ENCODE data around the gene RAD51B.
A peak's percentile ranks its signal among the peaks of the same experiment; 100 is the strongest.

The RAD51B gene

DNA sequence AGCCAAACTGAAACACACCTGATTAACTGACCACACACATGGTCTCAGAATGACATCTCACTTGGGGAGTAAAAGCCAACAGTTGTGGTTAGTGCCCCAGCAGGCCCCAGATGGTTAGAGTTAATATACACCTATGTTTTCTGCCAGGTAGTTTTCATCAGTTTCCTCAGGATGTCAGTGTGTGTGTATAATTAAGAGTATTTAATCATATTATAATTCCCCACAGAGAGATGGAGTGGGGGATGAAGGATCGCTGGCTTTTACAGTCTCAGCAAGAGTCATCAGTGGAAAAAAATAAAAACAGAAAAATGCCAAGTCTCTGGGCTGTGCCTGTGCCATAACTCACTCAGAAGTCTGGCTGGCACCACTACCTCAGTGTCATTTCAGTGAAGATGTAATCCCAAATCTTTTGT, 560.8 kb downstream of the RAD51B start:
- no peaks in the 10 kb centered on the region for H3K27me3 ChIP-seq (replicated peaks; ENCODE audit: control insufficient read depth, insufficient read depth, low read length)
- no peak for DNase-seq (ENCODE audit: low read depth)
- no peaks in the 10 kb centered on the region for H3K9me3 ChIP-seq (ENCODE audit: control insufficient read depth, low read length)
- H3K9ac ChIP-seq (ENCODE audit: low read length), result no peak overlapping the region
- peaks cover 40% of the 10 kb centered on the region for H3K4me1 ChIP-seq (ENCODE audit: control insufficient read depth, insufficient read depth, low read length)
- H3K4me3 ChIP-seq (ENCODE audit: low read length), result no peak overlapping the region
- H3K36me3 ChIP-seq (ENCODE audit: control insufficient read depth, insufficient read depth, low read length, severe bottlenecking), result no peaks in the 10 kb centered on the region

DNA sequence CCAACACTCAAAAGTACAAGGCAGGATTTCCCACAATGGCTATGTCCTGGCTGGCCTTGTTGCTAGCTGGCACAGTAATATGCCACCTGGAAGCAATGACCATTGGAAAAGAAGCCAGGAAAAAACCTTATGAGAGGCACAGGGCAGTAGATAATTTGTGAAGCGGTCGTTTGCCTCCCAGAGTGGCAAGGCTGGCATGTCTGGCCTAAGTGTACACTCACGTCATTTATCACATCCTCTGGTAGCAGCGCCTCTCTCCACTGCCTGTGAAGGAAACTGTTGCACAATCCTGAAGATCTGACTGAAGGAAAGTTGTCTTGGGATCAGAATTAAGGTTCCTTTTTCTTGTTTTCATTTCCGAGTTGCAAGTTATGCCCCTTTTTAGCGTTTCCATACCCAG, 564.8 kb downstream of the RAD51B start:
- Histone ChIP-seq H3K4me1 (ENCODE audit: control insufficient read depth, insufficient read depth, low read length) (peaks cover 18% of the 10 kb centered on the region), H3K9me3 (ENCODE audit: control insufficient read depth, low read length) (no peaks in the 10 kb centered on the region), H3K9ac (ENCODE audit: low read length) (no peak overlapping the region), H3K36me3 (ENCODE audit: control insufficient read depth, insufficient read depth, low read length, severe bottlenecking) (no peaks in the 10 kb centered on the region), H3K27me3 (replicated peaks; ENCODE audit: control insufficient read depth, insufficient read depth, low read length) (no peaks in the 10 kb centered on the region), H3K4me3 (ENCODE audit: low read length) (no peak overlapping the region)
- DNase-seq (ENCODE audit: low read depth), result no peak

DNA sequence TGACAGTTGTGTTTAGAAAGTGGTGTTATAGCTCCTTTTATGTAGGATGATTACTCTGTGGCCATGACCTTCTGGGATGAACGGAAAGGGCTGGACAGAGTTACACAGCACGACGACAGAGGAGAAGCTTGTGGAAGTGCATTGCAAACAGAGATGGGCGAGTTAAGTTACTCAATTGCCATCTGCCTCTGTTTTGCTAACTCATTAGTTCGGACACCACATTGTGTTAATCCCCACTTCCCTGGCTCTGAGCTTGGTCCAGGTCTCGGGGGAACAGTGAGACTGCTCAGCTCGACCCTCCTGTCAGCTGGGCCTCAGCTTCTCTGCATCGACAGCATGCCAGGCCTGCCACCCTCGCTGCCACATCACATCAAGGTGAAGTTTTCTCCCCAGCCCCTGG, 565.3 kb downstream of the RAD51B start:
- Histone ChIP-seq H3K4me3 (ENCODE audit: low read length) (no peak overlapping the region), H3K27me3 (replicated peaks; ENCODE audit: control insufficient read depth, insufficient read depth, low read length) (no peaks in the 10 kb centered on the region), H3K9me3 (ENCODE audit: control insufficient read depth, low read length) (no peaks in the 10 kb centered on the region), H3K9ac (ENCODE audit: low read length) (no peak overlapping the region), H3K36me3 (ENCODE audit: control insufficient read depth, insufficient read depth, low read length, severe bottlenecking) (no peaks in the 10 kb centered on the region), H3K4me1 (ENCODE audit: control insufficient read depth, insufficient read depth, low read length) (peaks cover 17% of the 10 kb centered on the region)
- no peak for DNase-seq (ENCODE audit: low read depth)

DNA sequence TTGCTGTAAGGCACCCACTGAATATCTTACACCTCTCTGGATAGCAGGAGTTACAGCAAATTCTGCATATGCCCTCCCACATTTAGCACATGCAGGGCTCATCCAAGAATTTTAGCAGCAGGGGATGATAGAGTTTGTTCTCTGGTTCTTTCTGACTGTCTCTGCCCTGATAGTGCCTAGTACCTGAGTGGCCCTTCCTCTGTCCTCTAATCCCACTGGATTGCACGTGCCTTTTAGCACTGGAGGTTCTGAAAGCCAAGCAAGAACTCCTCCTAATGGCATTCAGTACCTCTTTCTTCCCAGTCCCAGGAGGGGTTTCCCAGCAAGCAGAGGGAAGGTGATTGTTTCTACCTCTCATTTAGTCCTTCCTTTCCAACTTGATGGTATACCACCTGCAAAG, 566.9 kb downstream of the RAD51B start:
- Histone ChIP-seq H3K9me3 (ENCODE audit: control insufficient read depth, low read length) (no peaks in the 10 kb centered on the region), H3K4me1 (ENCODE audit: control insufficient read depth, insufficient read depth, low read length) (peaks cover 18% of the 10 kb centered on the region), H3K4me3 (ENCODE audit: low read length) (no peak overlapping the region), H3K36me3 (ENCODE audit: control insufficient read depth, insufficient read depth, low read length, severe bottlenecking) (no peaks in the 10 kb centered on the region), H3K27me3 (replicated peaks; ENCODE audit: control insufficient read depth, insufficient read depth, low read length) (no peaks in the 10 kb centered on the region), H3K9ac (ENCODE audit: low read length) (no peak overlapping the region)
- DNase-seq (ENCODE audit: low read depth), result no peak

DNA sequence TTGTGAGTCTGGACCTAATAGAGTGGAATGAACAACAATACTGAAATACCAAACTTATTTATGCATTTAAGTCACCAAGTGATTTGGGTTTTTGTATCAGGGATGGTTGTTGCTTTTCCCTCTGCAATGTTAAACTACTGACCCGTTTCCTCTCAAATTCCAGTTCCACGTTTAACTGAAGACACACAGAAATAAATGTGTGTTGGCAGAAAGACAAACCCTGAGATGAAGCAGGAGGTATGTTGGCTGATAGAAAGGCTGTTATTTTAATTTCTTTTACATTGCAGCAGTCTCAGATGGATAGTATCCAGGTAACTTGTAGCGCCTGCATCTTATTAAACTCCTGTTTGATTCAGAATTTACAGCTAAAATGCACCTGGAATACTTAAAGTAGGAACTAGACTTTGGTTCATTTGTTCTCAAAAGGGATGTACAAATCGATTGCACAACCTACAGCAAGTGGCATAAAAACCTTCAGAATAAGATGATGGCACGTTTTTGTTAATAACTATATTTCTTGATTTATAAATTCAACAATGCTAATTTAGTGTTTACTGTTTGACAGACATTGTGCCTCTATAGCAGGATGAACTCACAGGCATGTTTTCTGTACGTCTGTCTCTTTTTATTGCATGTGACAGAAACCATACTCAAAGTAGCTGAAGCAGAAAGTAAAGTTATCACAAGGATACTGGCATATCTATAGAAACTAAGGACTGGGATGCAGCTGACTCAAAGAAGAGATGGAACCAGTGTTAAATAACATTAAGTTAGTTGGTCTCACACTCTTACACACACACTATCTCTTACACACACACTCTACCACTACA, 567.6 kb downstream of the RAD51B start:
- peaks cover 26% of the 10 kb centered on the region for H3K4me1 ChIP-seq (ENCODE audit: control insufficient read depth, insufficient read depth, low read length)
- H3K27me3 ChIP-seq (replicated peaks; ENCODE audit: control insufficient read depth, insufficient read depth, low read length), result no peaks in the 10 kb centered on the region
- no peak overlapping the region for H3K9ac ChIP-seq (ENCODE audit: low read length)
- H3K9me3 ChIP-seq (ENCODE audit: control insufficient read depth, low read length), result no peaks in the 10 kb centered on the region
- no peaks in the 10 kb centered on the region for H3K36me3 ChIP-seq (ENCODE audit: control insufficient read depth, insufficient read depth, low read length, severe bottlenecking)
- DNase-seq (ENCODE audit: low read depth), result no peak
- H3K4me3 ChIP-seq (ENCODE audit: low read length), result no peak overlapping the region

DNA sequence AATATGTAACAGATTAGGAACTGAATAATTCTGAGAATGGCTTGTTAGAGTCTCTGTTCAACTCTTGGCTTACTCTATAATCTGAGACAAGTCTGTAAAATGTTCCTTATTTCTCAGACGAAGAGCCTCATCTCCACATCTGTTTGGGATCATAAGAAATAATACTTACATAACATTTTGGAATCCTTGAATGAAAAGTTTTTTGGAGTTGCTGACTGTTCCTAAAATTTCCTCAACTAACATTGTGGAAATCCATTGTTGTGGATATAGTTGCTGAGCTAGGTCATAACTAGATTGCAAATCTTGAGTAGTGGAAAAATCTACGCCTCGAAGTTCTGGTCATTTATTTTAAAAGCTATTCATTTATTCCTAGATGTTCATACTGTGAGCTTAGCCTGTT, 570.4 kb downstream of the RAD51B start:
- no peak overlapping the region for H3K4me3 ChIP-seq (ENCODE audit: low read length)
- no peaks in the 10 kb centered on the region for H3K9me3 ChIP-seq (ENCODE audit: control insufficient read depth, low read length)
- no peaks in the 10 kb centered on the region for H3K36me3 ChIP-seq (ENCODE audit: control insufficient read depth, insufficient read depth, low read length, severe bottlenecking)
- no peak overlapping the region for H3K9ac ChIP-seq (ENCODE audit: low read length)
- no peak for DNase-seq (ENCODE audit: low read depth)
- no peaks in the 10 kb centered on the region for H3K27me3 ChIP-seq (replicated peaks; ENCODE audit: control insufficient read depth, insufficient read depth, low read length)
- peaks cover 50% of the 10 kb centered on the region for H3K4me1 ChIP-seq (ENCODE audit: control insufficient read depth, insufficient read depth, low read length)

DNA sequence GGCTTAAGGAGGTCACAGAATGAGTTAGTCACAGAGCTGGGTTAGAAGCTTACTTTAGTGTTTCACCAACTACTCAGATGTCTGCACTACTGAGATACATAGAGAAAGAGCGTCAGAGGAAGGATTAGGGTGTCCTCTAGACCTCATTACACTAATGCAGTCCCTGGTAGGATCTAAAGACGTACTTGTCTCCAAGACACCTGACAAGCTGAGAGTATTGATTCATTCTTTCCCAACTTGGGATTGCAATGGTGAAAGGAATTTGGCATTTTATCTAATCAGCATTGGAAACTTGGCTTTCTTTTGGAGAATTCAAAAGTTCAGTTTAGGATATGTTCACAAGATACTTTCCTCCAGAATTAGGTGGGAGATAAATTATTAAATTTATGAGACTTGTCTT, 571.2 kb downstream of the RAD51B start:
- no peaks in the 10 kb centered on the region for H3K9me3 ChIP-seq (ENCODE audit: control insufficient read depth, low read length)
- no peak for DNase-seq (ENCODE audit: low read depth)
- H3K4me1 ChIP-seq (ENCODE audit: control insufficient read depth, insufficient read depth, low read length), result peaks cover 58% of the 10 kb centered on the region
- no peak overlapping the region for H3K4me3 ChIP-seq (ENCODE audit: low read length)
- no peak overlapping the region for H3K9ac ChIP-seq (ENCODE audit: low read length)
- no peaks in the 10 kb centered on the region for H3K27me3 ChIP-seq (replicated peaks; ENCODE audit: control insufficient read depth, insufficient read depth, low read length)
- H3K36me3 ChIP-seq (ENCODE audit: control insufficient read depth, insufficient read depth, low read length, severe bottlenecking), result no peaks in the 10 kb centered on the region

DNA sequence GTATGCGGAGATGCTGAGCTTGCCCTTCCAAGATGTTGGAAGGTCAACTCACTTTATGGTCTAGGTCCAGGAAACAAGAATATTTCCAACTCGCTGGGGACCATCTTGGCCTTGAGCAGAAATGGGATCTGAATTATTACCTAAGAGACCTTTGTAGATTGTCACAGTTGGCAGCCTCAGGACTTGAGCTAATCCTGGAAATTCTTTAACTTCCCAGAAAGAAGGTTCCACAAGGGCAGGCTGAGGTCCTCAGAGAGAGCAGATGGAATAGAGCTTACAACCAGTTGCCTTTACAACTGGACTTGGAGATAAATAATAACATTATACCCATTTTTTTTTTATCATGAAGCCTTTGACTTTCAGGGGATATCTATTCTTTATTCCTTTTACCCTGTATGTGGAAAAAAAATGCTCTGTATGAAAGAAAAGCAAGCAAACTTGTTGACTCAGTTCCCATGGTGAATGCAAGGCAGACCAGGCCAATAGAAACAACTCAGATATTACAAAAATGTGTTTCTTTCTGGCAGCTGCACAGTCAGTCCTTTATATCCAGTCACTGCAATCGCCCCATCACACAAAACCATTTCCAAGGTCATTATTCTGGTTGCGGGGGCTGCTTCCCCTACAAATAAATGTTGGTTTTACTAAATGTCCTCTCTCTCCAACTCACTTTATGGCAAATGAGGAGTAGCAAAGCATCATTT, 571.9 kb downstream of the RAD51B start:
- Histone ChIP-seq H3K4me1 (ENCODE audit: control insufficient read depth, insufficient read depth, low read length) (peaks cover 65% of the 10 kb centered on the region), H3K36me3 (ENCODE audit: control insufficient read depth, insufficient read depth, low read length, severe bottlenecking) (no peaks in the 10 kb centered on the region), H3K4me3 (ENCODE audit: low read length) (no peak overlapping the region), H3K9me3 (ENCODE audit: control insufficient read depth, low read length) (no peaks in the 10 kb centered on the region), H3K9ac (ENCODE audit: low read length) (peak overlapping the region; percentile 67), H3K27me3 (replicated peaks; ENCODE audit: control insufficient read depth, insufficient read depth, low read length) (no peaks in the 10 kb centered on the region)
- peak; percentile 84 for DNase-seq (ENCODE audit: low read depth)

DNA sequence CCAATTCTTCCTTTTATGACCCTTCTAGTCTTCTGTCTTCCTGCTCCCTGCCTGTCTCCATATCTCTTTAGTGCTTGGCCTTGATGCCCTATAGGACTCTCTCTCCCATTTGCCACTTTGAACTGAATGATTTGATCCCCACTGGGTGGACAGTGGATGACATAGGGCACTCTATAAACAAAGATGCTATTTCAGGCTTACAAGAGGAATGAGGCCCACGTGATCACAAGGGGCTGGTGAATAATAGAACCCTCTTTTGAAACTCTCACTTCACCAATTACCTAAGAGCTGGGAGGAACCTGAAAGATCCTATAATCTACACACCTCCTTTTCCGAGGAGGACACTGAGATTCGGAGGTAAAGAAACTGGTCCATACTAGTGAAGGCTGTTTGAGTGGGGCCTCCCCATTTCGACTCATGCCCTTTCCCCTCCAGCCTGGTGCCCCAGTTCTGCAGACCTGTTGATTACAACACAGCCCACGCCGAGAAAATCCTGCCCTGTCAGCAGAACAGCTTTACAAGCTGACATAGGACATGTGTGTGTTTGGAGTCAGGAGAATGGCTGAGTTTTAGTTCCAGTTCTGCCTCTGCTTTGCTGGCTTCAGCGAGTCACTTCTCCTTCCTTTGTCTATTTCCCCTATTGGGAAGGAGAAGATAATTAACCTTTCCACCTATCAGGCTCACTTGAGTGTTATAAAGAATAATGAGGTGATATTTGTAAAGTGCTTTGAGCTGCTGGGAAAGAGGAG, 573.0 kb downstream of the RAD51B start:
- Histone ChIP-seq H3K4me1 (ENCODE audit: control insufficient read depth, insufficient read depth, low read length) (peaks cover 73% of the 10 kb centered on the region), H3K9ac (ENCODE audit: low read length) (peak overlapping the region; percentile 67), H3K36me3 (ENCODE audit: control insufficient read depth, insufficient read depth, low read length, severe bottlenecking) (no peaks in the 10 kb centered on the region), H3K9me3 (ENCODE audit: control insufficient read depth, low read length) (no peaks in the 10 kb centered on the region), H3K27me3 (replicated peaks; ENCODE audit: control insufficient read depth, insufficient read depth, low read length) (no peaks in the 10 kb centered on the region), H3K4me3 (ENCODE audit: low read length) (no peak overlapping the region)
- DNase-seq (ENCODE audit: low read depth), result no peak

DNA sequence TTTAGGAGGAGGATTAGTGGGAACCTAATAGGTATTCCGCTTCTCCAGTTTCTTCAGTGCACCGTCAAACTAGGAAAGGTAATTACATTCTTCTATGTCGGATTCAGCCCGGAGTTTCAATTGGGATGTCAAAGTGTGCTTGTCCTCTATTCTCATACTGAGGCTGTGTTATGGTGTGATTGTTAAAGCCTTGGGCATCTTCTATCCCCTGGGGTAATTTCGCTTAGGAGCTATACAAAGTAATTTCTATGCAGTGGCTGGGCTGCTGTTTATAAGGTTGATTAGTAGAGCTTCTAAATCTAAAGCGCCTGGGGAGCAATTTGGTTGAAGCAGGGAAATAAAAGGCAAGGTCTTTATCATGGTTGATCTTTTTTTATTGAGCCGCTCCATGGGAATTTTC, 573.7 kb downstream of the RAD51B start:
- Histone ChIP-seq H3K9me3 (ENCODE audit: control insufficient read depth, low read length) (no peaks in the 10 kb centered on the region), H3K36me3 (ENCODE audit: control insufficient read depth, insufficient read depth, low read length, severe bottlenecking) (no peaks in the 10 kb centered on the region), H3K4me3 (ENCODE audit: low read length) (no peak overlapping the region), H3K27me3 (replicated peaks; ENCODE audit: control insufficient read depth, insufficient read depth, low read length) (no peaks in the 10 kb centered on the region), H3K9ac (ENCODE audit: low read length) (peak overlapping the region; percentile 67), H3K4me1 (ENCODE audit: control insufficient read depth, insufficient read depth, low read length) (peaks cover 80% of the 10 kb centered on the region)
- DNase-seq (ENCODE audit: low read depth), result no peak

DNA sequence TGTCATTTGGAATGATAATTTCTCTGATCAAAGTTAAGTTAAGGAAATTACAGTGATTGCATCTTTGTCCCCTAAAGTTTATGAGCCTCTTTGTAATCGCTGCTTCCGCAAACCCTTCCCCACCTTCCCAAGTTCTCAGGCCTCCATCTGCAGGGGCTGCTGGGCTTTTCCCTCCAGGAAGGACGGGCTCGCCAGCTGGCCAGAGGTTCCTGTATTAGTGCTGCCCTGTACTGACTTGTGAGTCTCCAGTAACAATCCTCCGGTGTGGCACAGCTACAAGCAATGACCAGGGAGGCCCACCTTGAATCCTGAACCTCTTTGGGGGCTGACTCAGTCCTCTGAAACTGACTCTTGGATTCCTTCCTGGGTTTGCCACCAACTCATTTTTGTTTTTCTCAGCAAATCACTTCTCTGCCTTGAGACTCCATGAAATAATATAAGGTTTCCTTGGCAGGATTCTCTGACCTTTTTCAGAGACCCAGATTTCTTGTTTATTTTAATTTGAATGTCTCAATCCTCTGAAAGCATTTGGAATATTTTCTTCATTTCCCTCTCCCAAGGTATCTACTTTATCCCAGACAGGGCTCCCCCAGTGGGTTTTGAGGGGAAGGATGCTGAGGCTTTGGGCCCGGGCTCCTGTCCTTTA, 574.7 kb downstream of the RAD51B start:
- H3K9ac ChIP-seq (ENCODE audit: low read length), result peak overlapping the region; percentile 39
- DNase-seq (ENCODE audit: low read depth), result peak; percentile 73
- H3K4me3 ChIP-seq (ENCODE audit: low read length), result no peak overlapping the region
- H3K36me3 ChIP-seq (ENCODE audit: control insufficient read depth, insufficient read depth, low read length, severe bottlenecking), result no peaks in the 10 kb centered on the region
- H3K4me1 ChIP-seq (ENCODE audit: control insufficient read depth, insufficient read depth, low read length), result peaks cover 81% of the 10 kb centered on the region
- no peaks in the 10 kb centered on the region for H3K27me3 ChIP-seq (replicated peaks; ENCODE audit: control insufficient read depth, insufficient read depth, low read length)
- no peaks in the 10 kb centered on the region for H3K9me3 ChIP-seq (ENCODE audit: control insufficient read depth, low read length)
